Measurements from ENCODE around the gene CPB2. TPM values are rescaled to one million over a fixed set of nuclear protein-coding genes. Genes with fewer than 3 reads are reported as not detected.

CPB2 gene
- total and polyA plus RNA-seq, 2 of the 8 experiments (the other 6 are each of a cell fraction or from before 2014, with no cell fraction given), result not detected

- POLR2A ChIA-PET (ENCODE audit: partially characterized antibody), result no interaction called here
- Histone ChIP-seq H2BK12ac (ENCODE audit: low read depth, low read length) (no peak overlapping the region), H4K5ac (ENCODE audit: insufficient read length, low read depth, low read length) (no peak overlapping the region), H2BK120ac (replicated peaks; ENCODE audit: low read depth, low read length) (no peak overlapping the region), H3K27ac (ENCODE audit: low read depth, low read length) (no peak overlapping the region), H3K4me3 (ENCODE audit: extremely low read depth in 1 of 4, insufficient read depth in 2 of 4, low read depth in 3 of 4, low read length in 4 of 4) (no peak overlapping the region), H3K23ac (ENCODE audit: insufficient read length) (no peak overlapping the region), H3K18ac (ENCODE audit: extremely low read depth, low read length) (no peak overlapping the region), H3K36me3 (ENCODE audit: control insufficient read depth in 2 of 4, insufficient read depth in 4 of 4, low read length in 3 of 4) (no peaks in the 10 kb centered on the region), H3K79me2 (ENCODE audit: control insufficient read depth in 1 of 2, insufficient read depth in 2 of 2, low read length in 2 of 2) (no peaks in the 10 kb centered on the region), H3K79me1 (ENCODE audit: low read depth, low read length) (no peaks in the 10 kb centered on the region), H3K4me1 (replicated peaks in 1 of 4; ENCODE audit: control insufficient read depth in 3 of 4, insufficient read depth in 4 of 4, low read length in 3 of 4) (no peaks in the 10 kb centered on the region), H3K27me3 (replicated peaks in 1 of 4; ENCODE audit: control insufficient read depth in 3 of 4, extremely low read depth in 1 of 4, insufficient read depth in 3 of 4, low read length in 3 of 4) (no peaks in the 10 kb centered on the region), H4K91ac (replicated peaks; ENCODE audit: insufficient read length, low read length) (no peak overlapping the region), H4K8ac (ENCODE audit: extremely low read depth, insufficient read depth, low read length) (no peak overlapping the region), H3K4me2 (ENCODE audit: insufficient read depth in 1 of 2, low read depth in 2 of 2, low read length in 2 of 2) (no peak overlapping the region), H3K14ac (ENCODE audit: insufficient read length) (no peak overlapping the region), H2AFZ (ENCODE audit: low read length) (no peak overlapping the region), H3K23me2 (ENCODE audit: low read depth, low read length) (no peaks in the 10 kb centered on the region), H2BK20ac (ENCODE audit: low read length) (no peak overlapping the region), H2BK15ac (ENCODE audit: low read length) (no peak overlapping the region), H4K20me1 (replicated peaks in 1 of 2; ENCODE audit: control insufficient read depth in 1 of 2, insufficient read depth in 2 of 2, low read length in 2 of 2) (no peaks in the 10 kb centered on the region), H2AK5ac (ENCODE audit: low read depth, low read length) (no peak overlapping the region), H3K9ac (replicated peaks in 1 of 4; ENCODE audit: extremely low read depth in 1 of 4, low read depth in 3 of 4, low read length in 3 of 4) (no peak overlapping the region), H3K56ac (replicated peaks; ENCODE audit: insufficient read length, low read depth, low read length) (no peak overlapping the region), H3K4ac (replicated peaks; ENCODE audit: insufficient read length, low read depth, low read length) (no peak overlapping the region), H3K9me3 (ENCODE audit: insufficient read depth in 2 of 2, low read depth in 1 of 2, low read length in 1 of 2) (peaks cover 0 to 7% of the 10 kb centered on the region in 2 experiments; a peak in 1 of 4 replicates), H2BK5ac (ENCODE audit: low read depth, low read length) (no peak overlapping the region)
- DNase-seq (ENCODE audit: low read depth in 1 of 2, low spot score in 2 of 2), result no peak
- TF ChIP-seq NRF1 (IDR thresholded peaks at IDR 0.05; ENCODE audit: low read depth, low read length) (no peak), SIN3A (conservative IDR thresholded peaks at IDR 0.05 in 1 of 2, IDR thresholded peaks at IDR 0.05 in 1 of 2; ENCODE audit: low read depth in 1 of 2, low read length in 2 of 2) (no peak), RAD21 (IDR thresholded peaks at IDR 0.05 in 1 of 2, conservative IDR thresholded peaks at IDR 0.05 in 1 of 2; ENCODE audit: low read depth in 2 of 2, low read length in 2 of 2) (no peak), EP300 (IDR thresholded peaks at IDR 0.05; ENCODE audit: borderline replicate concordance in 1 of 2, low read depth in 2 of 2, low read length in 2 of 2) (no peak), TAF1 (IDR thresholded peaks at IDR 0.05; ENCODE audit: low read depth, low read length) (no peak), EGR1 (IDR thresholded peaks at IDR 0.05; ENCODE audit: borderline replicate concordance, low read depth, low read length) (no peak), JUN (IDR thresholded peaks at IDR 0.05; ENCODE audit: low read depth, low read length) (no peak), POLR2A (IDR thresholded peaks at IDR 0.05; ENCODE audit: control extremely low read depth in 1 of 2, low read depth in 2 of 2, low read length in 2 of 2) (no peak), MAX (IDR thresholded peaks at IDR 0.05) (no peak)
- FAIRE-seq, result no peak
- CTCF ChIA-PET (ENCODE audit: partially characterized antibody), result no interaction called here
Measured at GRCh38 chr13:46087481-46087880, 17.4 kb downstream of the CPB2 start.

All from H1 (cell line).